Dermis microvascular lymphatic vessel endothelial cell (primary cell): ENCODE data around the gene CIAO1. TPM values are rescaled to one million over a fixed set of nuclear protein-coding genes. Genes with fewer than 3 reads are reported as not detected.
"Not testable (repeated sequence)": the region's sequence is repeated elsewhere in the genome, so short reads cannot be mapped to it uniquely, and the experiment has no call there.

ENCODE experiments used
- DNase-seq, 2 donors: peaks; one replicate each; pipeline versions ENCODE4 v3.0.0 to v3.0.0-alpha.2; 2010; ENCODE audit warnings: low read depth in 2 of 2
- total RNA-seq: library from RNA; depleted of rRNA; stranded (reverse); fragments of >200 nt; gene quantifications from 2 replicates; pipeline ENCODE4 v1.2.1, GENCODE V29; 2014

Gene CIAO1
- total RNA-seq, 1 donor from 2014 or later, result 84.2 TPM

DNA sequence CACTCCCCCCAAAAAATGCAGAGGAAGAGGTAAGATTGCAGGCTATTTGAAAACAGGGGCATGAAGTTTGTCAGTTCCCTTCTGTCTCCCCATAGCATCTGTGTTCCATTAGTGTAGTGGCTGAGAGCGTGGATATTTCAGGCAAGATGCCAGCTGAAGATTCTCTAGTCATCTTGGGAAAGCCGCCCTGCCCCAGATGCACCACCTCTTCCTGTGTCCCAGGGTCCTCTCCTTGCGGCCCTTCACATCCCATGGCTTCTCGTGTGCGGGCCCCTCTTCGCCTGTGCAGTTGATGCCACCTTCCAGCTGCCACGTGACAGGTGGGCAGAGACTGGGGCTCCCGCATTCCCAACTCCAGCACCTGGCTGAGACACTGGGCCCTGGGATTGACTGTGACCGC lies 16.4 kb upstream of the CIAO1 start:
- DNase-seq, result no peak

DNA sequence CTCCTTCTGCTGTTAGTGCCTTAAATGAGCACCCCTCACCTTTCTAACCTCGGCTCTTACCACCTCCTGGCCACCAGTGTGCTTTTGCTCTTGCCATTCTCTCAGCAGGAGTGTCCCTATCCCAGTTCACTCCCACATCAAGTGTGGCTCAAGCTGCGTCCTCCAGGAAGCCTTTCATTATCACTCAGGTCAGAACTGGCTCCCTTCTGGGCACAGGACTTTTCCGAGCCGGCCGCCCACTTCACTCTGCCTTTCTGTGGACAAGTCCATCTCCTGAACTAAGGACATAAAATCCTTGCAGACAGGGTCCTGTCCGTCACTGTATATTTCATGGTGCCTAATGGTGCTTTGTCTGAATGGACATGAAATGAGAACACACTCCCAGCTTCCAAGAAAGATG lies 15.8 kb upstream of the CIAO1 start:
- no peak for DNase-seq

DNA sequence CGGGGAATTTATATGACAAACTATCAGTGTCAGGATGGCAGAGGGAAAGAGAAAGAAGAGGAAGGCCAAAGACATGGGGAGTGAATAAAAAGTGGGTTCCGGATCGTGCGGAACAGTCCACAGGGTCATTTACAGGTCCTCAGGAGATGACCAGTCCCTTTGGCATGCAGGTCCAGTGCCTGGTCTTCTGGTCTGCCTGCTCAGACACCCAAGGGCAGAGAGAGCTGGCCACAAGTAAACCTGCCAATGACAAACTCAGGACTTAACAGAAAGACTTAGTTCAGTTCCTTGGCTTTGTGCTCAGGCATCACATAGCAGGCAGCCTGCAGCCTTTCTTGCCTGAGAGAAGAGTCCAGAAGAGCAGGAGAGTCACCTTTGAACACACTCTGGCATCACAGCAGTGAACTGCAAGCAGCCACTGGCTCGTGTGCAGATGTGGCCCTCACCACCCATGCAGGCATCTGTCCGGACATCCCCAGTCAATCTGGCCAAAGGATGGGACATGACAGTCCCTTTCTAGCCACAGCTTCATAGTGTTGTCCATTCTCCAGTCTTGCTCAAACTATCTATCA lies 14.2 kb upstream of the CIAO1 start:
- DNase-seq, result peak; percentile 93 to 95

- no peak for DNase-seq
Observed at GRCh38 chr2:96252526-96252925, 13.5 kb upstream of the CIAO1 start.

DNA sequence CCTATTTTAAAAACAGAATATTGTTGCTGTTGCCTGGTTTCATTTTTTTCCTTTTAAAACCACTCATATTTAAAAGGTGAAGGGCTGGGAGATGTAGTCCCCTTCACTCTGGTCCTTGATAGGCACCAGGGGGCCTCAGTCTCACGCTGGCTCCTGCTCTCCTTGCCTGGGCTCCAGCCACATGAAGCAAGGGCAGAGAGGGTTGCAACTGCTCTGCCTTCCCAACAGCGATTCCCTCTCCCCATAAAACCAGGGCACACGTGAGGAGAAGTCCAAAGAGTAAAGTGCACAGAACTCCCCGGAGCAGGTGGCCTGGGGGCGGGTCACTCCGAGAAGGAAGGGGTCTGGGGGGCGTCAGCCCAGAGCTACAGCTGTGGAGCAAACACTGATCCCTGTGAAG lies 13.0 kb upstream of the CIAO1 start:
- no peak for DNase-seq

GRCh38 chr2:96254571-96254970 lies 11.5 kb upstream of the CIAO1 start:
- peak in 1 of 2 donors; percentile 87 for DNase-seq

DNA sequence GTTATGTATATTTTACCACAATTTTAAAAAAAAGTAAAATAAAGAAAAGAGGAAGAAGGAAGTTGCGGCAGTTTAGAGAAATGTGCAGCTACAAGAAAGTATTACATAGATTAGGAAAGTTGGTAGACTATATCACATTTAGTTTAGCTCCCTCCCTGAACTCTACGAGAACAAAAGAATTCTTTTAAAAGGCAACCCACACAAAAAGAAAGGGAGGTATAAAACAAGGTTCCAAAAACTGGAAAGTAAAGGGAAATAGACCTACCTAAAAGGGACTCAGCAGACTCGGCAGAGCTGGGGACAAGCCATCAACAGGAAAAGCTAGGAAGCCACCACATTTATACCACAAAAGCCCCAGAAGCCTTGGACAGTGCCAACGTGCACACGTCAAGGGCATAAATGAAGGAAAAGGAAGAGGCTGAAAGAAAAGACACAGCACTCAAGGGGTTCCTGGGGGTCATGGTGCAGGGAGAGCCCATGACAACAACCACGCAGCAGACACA lies 9.4 kb upstream of the CIAO1 start:
- no peak for DNase-seq

DNA sequence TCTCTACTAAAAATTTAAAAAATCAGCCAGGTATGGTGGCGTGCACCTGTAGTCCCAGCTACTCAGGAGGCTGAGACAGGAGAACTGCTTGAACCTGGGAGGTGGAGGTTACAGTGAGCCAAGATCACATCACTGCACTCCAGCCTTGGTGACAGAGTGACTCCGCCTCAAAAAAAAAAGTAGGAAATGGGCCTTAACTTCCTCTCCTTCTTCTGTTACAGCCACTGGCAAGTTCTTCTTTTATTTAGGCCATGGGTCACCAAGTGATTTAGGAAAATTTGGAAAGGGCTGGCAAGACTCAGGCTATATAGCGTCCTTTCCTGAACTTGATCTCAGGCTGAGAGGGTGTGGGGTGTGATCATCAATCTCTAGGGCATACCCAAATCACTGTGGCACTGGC lies 8.3 kb upstream of the CIAO1 start:
- not testable (repeated sequence) for DNase-seq

DNA sequence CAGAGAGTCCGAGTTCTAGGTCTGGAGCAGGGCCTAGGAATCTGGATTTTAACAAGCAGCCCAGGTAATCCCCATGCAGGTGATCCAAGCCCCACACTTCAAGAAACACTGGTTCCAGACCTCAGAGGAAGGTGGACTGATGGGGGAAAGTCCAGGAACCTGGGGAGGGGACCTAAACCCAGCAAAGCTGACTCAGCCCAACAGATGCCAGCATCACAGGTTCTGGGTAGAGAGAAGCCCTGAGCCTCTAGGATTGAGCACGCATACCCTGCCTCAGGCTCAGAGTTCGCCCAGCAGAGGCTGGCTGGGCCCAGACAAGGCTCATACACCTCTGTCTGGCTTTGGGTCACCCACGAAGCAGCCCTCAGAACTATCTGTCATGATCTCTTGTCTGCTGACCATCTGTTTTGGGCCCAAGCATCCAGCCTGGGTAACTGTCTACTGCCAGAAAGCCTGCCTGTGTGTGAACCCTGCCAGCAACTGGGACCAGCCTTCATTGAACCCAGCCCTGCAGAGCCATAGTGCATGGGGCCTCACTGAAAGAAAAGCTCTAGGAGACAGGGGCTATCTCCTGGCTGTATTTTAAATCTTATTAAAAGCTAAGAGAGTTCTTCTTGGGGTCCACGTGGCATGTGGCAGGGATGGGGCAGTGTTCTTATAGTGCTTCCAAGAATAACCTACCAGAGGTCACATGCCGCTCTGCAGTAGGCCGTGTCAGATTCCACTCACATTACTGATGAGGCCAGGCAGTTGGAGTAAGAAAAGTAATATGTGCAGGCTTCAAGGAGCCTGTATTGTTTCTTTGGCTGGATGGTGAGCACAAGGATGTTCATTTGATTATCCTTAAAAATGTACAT lies 7.6 kb upstream of the CIAO1 start:
- no peak for DNase-seq

DNA sequence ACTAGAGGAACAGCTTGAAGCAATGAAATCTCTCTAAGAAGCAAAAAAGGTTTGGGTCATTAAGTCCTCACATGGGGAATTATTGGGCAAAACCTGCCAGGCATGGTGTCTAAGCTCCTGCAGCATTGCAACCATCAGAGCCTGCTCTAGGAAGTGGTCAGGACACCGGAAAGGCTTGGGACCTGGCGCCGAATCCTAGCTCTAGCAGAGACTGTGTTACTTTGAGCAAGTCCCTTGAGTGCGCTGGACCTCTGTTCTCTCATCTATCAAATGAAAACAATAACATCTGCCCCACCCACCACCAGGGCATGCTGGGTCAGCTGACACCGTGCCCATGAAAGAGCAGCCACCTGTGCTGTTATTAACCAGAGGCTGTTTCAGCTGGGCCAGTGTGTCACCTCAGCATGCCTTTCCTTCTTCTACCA lies 6.5 kb upstream of the CIAO1 start:
- peak in 1 of 2 donors; percentile 53 for DNase-seq

- peak; percentile 86 to 97 for DNase-seq
Observed at GRCh38 chr2:96260387-96261260, 5.4 kb upstream of the CIAO1 start.

DNA sequence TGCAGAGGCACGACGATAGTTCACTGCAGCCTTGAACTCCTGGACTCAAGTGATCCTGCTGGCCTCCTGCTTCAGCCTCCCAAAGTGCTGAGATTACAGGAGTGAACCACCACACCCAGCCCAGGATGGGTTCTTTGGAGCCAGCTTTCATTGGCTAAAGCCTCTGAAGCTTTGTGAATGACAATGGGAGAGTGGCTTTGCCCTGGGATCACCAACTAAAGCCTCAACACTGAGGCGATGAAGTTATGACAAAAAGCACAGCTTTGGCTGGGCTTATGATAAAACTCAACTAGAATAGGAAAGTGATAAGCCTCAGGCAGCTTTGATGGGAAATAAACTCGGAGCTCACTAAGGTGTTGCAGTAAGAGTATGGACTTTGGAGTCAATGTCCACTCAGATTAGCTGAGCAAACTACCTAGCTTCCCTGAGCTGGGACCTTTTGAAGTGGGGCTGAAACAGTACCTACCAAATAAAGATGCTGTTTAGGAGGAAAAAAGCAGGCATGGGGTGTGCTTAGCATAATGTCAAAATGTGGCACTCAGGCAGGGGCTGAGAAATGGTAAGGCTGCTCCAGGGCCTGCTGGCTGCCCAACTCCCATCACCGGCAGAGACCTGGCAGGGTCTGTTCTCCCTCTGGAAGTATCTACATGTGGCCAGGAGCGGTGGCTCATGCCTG lies 4.6 kb upstream of the CIAO1 start:
- no peak for DNase-seq

DNA sequence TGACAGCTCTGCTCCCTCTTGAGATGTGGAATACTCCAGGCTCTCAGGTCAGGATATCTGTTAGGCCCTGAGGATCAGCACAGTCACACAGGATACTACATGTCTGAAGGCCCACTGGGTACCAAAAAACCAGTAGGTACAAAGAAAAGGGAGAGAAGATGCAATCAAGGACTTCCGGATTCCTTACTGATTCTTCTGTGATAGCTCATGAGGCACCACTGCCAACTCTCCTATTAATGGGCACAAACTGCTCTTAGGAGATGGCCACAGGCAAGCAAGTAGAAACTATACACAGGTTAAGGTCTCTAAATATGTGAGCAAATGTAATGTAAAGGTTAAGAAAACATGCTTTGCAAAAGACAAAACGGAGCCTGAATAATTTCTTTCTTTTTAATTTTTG lies 3.7 kb upstream of the CIAO1 start:
- no peak for DNase-seq

DNA sequence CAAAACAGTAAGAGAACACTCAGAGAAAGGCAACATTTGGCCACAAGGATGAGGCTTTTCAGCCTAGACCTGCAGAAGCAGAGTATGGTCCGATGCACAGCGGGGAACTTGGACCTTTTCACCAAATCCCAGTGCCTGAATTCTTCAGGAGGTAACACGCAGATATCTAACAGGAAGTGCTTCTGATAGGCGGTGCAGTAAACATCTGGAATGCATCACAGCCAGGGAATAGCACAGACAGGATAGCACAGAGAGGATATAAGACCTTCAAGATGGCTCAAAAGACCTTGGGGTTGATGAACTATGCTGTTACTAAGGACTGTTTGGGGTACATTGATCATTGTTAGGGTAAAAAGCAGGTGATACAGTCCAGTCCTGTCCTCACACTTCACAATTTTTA lies 1.9 kb upstream of the CIAO1 start:
- no peak for DNase-seq

DNA sequence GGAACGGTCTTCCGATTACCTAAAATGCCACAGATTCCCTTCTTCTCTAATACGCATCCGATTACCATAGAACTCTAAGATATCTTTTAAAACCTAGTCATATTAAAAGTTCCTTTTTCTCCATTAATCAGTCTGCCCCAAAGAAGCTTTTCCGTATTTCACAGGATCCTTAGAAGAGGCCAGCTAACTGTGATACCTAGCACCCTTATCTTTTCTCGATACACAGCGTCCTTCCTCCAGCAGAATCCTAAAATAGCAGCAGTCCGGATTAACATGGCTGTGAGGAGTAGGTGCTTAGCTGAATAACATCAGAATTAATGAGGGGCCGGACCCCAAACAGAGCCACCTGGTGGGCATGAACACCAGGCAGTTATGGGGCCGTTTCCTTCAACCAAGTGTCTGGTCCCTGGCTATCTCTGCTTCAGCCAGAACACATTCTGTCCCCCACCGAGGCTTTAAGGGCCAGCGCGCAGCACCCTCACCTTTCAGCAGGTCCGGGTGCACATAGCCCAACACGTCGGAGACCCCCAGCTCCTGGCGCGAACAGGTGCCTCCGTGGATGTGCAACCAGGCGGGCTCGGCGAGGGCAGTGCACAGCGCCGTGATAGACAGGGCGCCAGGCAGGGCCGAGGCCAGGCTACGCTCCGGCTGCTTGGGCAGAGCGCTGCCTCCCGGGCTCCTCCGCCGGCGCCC lies 1.2 kb upstream of the CIAO1 start:
- peak; percentile 34 to 74 for DNase-seq

DNA sequence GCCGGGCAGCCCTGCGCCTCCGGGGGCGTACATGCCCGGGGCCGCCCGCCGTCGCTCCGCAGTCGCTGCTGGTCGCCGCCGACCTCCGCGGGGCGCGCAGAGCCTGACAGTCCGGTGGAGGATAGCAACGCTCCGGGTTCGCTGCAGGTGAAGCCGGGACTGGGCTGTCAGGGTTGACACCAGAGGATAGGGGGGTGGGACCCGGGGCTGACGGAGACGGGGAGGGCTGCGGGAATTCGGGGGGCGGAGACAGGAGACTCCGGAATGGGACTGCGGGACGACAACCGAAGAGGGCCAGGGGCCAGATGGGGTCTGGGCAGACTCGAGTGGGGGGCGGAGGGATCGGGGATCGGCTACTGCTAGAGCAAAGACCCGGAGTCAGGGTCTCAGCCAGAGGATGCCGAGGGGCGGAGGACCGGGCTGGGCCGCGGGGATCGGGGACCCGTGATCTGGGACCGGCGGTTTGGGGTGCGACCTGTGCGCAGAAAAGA lies 631 bp upstream of the CIAO1 start:
- peak in 1 of 2 donors; percentile 60 for DNase-seq

DNA sequence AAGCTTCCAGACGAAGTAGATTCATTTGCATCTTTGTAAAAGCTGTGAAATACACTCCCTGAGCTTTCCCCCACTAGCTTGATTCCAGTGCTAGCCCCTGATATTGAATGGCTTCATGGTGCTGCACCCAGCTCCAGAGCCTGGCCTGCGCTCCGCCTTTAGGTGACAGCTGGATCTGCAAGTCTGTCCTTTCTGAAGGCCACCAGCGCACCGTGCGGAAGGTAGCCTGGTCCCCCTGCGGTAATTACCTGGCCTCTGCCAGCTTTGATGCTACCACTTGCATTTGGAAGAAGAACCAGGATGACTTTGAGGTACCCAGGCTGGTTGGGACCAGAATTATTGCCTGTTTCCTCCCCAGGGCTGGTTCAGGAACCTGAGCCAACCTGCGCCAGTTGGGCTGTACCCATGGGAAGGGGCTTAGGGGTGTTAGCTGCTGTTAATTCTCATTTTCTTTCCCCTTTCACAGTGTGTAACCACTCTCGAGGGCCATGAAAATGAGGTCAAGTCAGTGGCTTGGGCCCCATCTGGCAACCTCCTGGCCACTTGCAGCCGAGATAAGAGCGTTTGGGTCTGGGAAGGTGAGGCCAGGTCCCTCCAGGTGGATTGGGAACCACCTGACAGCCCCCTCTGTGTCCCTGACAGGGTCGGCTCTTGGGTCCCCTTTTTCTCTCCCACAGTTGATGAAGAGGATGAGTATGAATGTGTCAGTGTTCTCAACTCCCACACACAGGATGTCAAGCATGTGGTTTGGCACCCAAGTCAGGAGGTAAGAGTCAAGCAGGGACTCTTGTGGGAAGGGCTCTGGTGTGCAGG lies 1.3 kb downstream of the CIAO1 start:
- peak; percentile 32 to 55 for DNase-seq

DNA sequence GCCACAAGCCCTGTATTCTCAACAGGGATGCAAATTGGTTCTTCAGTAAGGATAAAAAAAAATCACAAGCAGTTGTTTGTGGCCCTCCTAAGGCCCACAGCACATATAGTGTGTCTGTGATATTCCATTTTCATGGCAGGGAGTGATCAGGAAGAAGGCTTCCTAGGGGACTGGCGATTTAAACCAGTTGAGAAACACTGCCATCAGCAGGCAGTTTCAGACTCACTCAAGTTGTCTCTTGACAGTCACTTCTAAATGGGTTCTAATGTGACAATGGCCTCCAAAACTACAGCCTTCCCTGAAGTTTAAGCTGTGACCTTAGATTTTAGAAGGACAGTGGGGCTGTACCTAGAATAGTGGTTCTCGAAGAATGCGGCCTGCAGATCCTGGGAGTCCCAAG lies 6.0 kb downstream of the CIAO1 start:
- no peak for DNase-seq

- no peak for DNase-seq
Observed at GRCh38 chr2:96273763-96274162, 7.7 kb downstream of the CIAO1 start.
